Measurements from ENCODE around the gene KCNK1.

- TF ChIP-seq CTCF (IDR thresholded peaks at IDR 0.05 in 8 of 11, conservative IDR thresholded peaks at IDR 0.05 in 3 of 11) (no peak), POLR2AphosphoS5 (IDR thresholded peaks at IDR 0.05) (no peak), POLR2A (IDR thresholded peaks at IDR 0.05) (no peak)
Observed at GRCh38 chr1:233632436-233632835, 18.5 kb downstream of the KCNK1 start.
